Mesendoderm (in vitro differentiated cells): Measurements from ENCODE around the gene SULT1A1.

Experiments
- DNase-seq: peaks from one replicate; pipeline ENCODE4 v3.0.0; 2013
- H2AK5ac ChIP-seq: 2 replicates; pipeline ENCODE4 v1.6.1; 2013; ENCODE audit warnings: low read length, inconsistent platforms
- H2BK120ac ChIP-seq: 2 replicates; pipeline ENCODE4 v1.6.1; 2013; ENCODE audit warnings: low read depth, mild to moderate bottlenecking, low read length, moderate library complexity, mixed read lengths
- H2BK15ac ChIP-seq: replicated peaks from 2 replicates; pipeline ENCODE4 v1.6.1; 2013; ENCODE audit warnings: low read depth, mild to moderate bottlenecking, moderate library complexity
- H2BK5ac ChIP-seq: 2 replicates; pipeline ENCODE4 v1.6.1; 2013; ENCODE audit warnings: low read length, inconsistent platforms
- H3K18ac ChIP-seq: 2 replicates; pipeline ENCODE4 v1.6.1; 2013; ENCODE audit warnings: mild to moderate bottlenecking, low read length, mixed read lengths
- H3K23ac ChIP-seq: one replicate; pipeline ENCODE4 v1.6.1; 2013; ENCODE audit warnings: low read length
- H3K27ac ChIP-seq: 2 replicates; pipeline ENCODE4 v1.5.1; 2013; ENCODE audit warnings: low read depth, mild to moderate bottlenecking, inconsistent platforms, low read length, moderate library complexity
- H3K27me3 ChIP-seq: 2 replicates; pipeline ENCODE4 v1.6.1; 2013; ENCODE audit warnings: low read length, control low read depth, mild to moderate bottlenecking, inconsistent platforms; ENCODE audit not compliant: insufficient read depth, poor library complexity
- H3K36me3 ChIP-seq: 2 replicates; pipeline ENCODE4 v1.6.1; 2013; ENCODE audit warnings: low read length, inconsistent platforms; ENCODE audit not compliant: control insufficient read depth, insufficient read depth
- H3K4ac ChIP-seq: one replicate; pipeline ENCODE4 v1.6.1; 2013; ENCODE audit warnings: low read depth, mild to moderate bottlenecking, low read length, moderate library complexity
- H3K4me1 ChIP-seq: 2 replicates; pipeline ENCODE4 v1.6.1; 2013; ENCODE audit warnings: low read depth, low read length, inconsistent platforms; ENCODE audit not compliant: control insufficient read depth
- H3K4me2 ChIP-seq: 2 replicates; pipeline ENCODE4 v1.6.1; 2013; ENCODE audit warnings: low read length
- H3K4me3 ChIP-seq: 2 replicates; pipeline ENCODE4 v1.5.1; 2013; ENCODE audit warnings: mild to moderate bottlenecking, low read length
- H3K56ac ChIP-seq: one replicate; pipeline ENCODE4 v1.6.1; 2013; ENCODE audit warnings: low read length
- H3K79me1 ChIP-seq: 2 replicates; pipeline ENCODE4 v1.6.1; 2013; ENCODE audit warnings: low read length, inconsistent platforms
- H3K79me2 ChIP-seq: 2 replicates; pipeline ENCODE4 v1.6.1; 2013; ENCODE audit warnings: mild to moderate bottlenecking, low read length; ENCODE audit not compliant: control insufficient read depth, insufficient read depth
- H3K9ac ChIP-seq: 2 replicates; pipeline ENCODE4 v1.6.1; 2013; ENCODE audit warnings: low read length, inconsistent platforms
- H4K5ac ChIP-seq: one replicate; pipeline ENCODE4 v1.6.1; 2013; ENCODE audit warnings: low read length
- H4K8ac ChIP-seq: one replicate; pipeline ENCODE4 v1.6.1; 2013; ENCODE audit warnings: low read depth, mild to moderate bottlenecking, control low read depth, low read length, moderate library complexity
- WGBS: extraction: QIAGEN DNeasy Blood & Tissue Kit; methylation state at CpG from one replicate; pipeline ENCODE4 v1.1.7; 2013; ENCODE audit warnings: low lambda C conversion rate, missing lambda C conversion rate; ENCODE audit not compliant: insufficient coverage; ENCODE audit errors: extremely low coverage; 5-methylcytosine and 5-hydroxymethylcytosine counted together

The SULT1A1 gene

GRCh38 chr16:28607116-28607623 is 2.7 kb downstream of the SULT1A1 start:
- H2BK120ac ChIP-seq: no peak overlapping the region
- no peaks in the 10 kb centered on the region for H3K27me3 ChIP-seq
- DNase-seq: no peak
- H2BK5ac ChIP-seq: no peak overlapping the region
- H3K18ac ChIP-seq: no peak overlapping the region
- no peak overlapping the region for H4K5ac ChIP-seq
- H3K9ac ChIP-seq: no peak overlapping the region
- no peak overlapping the region for H4K8ac ChIP-seq
- H3K4me1 ChIP-seq: no peaks in the 10 kb centered on the region
- no peak overlapping the region for H2AK5ac ChIP-seq
- H3K79me2 ChIP-seq: no peaks in the 10 kb centered on the region
- H3K36me3 ChIP-seq: no peaks in the 10 kb centered on the region
- no peak overlapping the region for H3K4me2 ChIP-seq
- H3K56ac ChIP-seq: no peak overlapping the region
- no peak overlapping the region for H3K23ac ChIP-seq
- H3K4ac ChIP-seq: no peak overlapping the region
- H3K4me3 ChIP-seq: no peak overlapping the region
- H3K79me1 ChIP-seq: no peaks in the 10 kb centered on the region
- no CpG with 5 or more reads among the region's 9 CpGs for WGBS
- H3K27ac ChIP-seq: no peak overlapping the region
- no peak overlapping the region for H2BK15ac ChIP-seq

DNA sequence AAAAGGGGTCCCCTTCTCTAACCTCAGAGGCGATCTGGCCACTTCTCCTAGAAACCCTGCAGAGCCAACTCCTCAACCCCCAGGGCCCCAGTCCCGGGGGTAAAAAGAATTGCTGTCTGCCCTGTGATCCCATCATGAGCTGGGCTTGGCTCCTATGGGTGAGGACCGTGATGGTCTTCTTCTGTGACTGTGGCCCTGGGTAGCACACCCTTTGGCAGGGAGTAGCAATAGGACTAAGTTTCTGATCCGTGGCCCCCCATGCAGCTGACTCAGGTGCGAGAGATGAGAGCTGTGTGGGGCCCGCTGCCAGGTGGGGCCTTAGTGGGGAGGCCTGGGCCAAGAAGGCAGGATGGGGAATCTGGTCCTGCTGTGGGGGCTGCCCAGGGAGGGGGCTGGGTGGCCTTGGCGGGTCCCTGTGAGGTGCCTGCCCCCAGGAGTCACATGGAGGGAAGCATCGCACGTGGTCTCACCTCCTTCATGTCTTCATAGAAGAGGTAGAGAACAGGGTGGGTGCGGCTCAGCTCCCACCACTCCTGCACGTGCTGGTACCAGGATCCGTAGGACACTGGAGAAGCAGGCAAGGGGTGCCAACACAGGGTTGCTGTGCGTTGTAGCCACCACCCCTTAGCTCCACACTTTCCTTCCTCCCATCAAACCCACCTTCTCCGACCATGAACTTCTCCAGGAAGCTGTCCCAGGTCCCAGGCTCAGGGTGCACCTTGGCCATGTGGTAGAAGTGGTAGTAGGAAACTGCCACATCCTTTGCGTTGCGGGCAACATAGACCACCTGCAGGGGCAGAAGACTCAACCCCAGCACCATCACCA is 3.3 kb downstream of the SULT1A1 start:
- Histone ChIP-seq H3K9ac (no peak overlapping the region), H3K36me3 (no peaks in the 10 kb centered on the region), H4K5ac (no peak overlapping the region), H3K4ac (no peak overlapping the region), H2AK5ac (no peak overlapping the region), H3K27me3 (no peaks in the 10 kb centered on the region), H3K79me1 (no peaks in the 10 kb centered on the region), H3K56ac (no peak overlapping the region), H3K4me2 (no peak overlapping the region), H3K18ac (no peak overlapping the region), H2BK120ac (no peak overlapping the region), H3K4me1 (no peaks in the 10 kb centered on the region), H3K79me2 (no peaks in the 10 kb centered on the region), H3K27ac (no peak overlapping the region), H2BK15ac (no peak overlapping the region), H4K8ac (no peak overlapping the region), H3K4me3 (no peak overlapping the region), H2BK5ac (no peak overlapping the region), H3K23ac (no peak overlapping the region)
- no CpG with 5 or more reads among the region's 16 CpGs for WGBS
- DNase-seq: no peak

DNA sequence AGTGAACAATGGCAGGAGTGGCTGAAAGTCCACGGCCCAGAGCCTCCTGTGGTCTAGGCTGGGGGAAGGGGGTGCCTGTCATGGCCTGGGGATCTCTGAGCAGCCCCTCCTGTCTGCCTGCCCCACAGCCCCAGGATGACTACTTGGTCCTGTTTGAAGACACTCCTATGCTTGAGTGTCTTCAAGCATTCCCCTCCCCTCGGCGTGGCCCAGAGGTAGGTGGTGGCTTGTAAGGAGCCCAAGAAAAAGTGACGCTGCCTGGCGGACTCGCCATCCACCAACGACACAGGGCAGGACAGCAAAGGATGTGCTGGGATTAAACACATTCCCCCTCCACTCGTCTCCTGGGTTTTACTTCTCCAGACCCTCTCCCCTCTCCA is 5.7 kb downstream of the SULT1A1 start:
- Histone ChIP-seq H3K27me3 (no peaks in the 10 kb centered on the region), H3K18ac (no peak overlapping the region), H3K23ac (no peak overlapping the region), H4K5ac (no peak overlapping the region), H3K56ac (no peak overlapping the region), H3K4ac (no peak overlapping the region), H2BK120ac (no peak overlapping the region), H3K36me3 (no peaks in the 10 kb centered on the region), H3K79me2 (no peaks in the 10 kb centered on the region), H3K9ac (no peak overlapping the region), H2AK5ac (no peak overlapping the region), H3K27ac (no peak overlapping the region), H2BK15ac (no peak overlapping the region), H3K79me1 (no peaks in the 10 kb centered on the region), H3K4me2 (no peak overlapping the region), H3K4me3 (no peak overlapping the region), H3K4me1 (no peaks in the 10 kb centered on the region), H2BK5ac (no peak overlapping the region), H4K8ac (no peak overlapping the region)
- WGBS: no CpG with 5 or more reads among the region's 8 CpGs
- no peak for DNase-seq

GRCh38 chr16:28603381-28604185 is 6.3 kb downstream of the SULT1A1 start:
- no peak overlapping the region for H3K4ac ChIP-seq
- no peak overlapping the region for H3K27ac ChIP-seq
- no peak overlapping the region for H2BK120ac ChIP-seq
- no peaks in the 10 kb centered on the region for H3K4me1 ChIP-seq
- H3K18ac ChIP-seq: no peak overlapping the region
- no peak overlapping the region for H3K56ac ChIP-seq
- no peak overlapping the region for H2BK5ac ChIP-seq
- WGBS: no CpG with 5 or more reads among the region's 11 CpGs
- no peaks in the 10 kb centered on the region for H3K79me1 ChIP-seq
- H4K8ac ChIP-seq: no peak overlapping the region
- no peak overlapping the region for H2BK15ac ChIP-seq
- H4K5ac ChIP-seq: no peak overlapping the region
- H3K9ac ChIP-seq: no peak overlapping the region
- no peak overlapping the region for H3K4me3 ChIP-seq
- no peak overlapping the region for H3K4me2 ChIP-seq
- no peak overlapping the region for H3K23ac ChIP-seq
- no peaks in the 10 kb centered on the region for H3K79me2 ChIP-seq
- H2AK5ac ChIP-seq: no peak overlapping the region
- no peaks in the 10 kb centered on the region for H3K27me3 ChIP-seq
- no peaks in the 10 kb centered on the region for H3K36me3 ChIP-seq
- no peak for DNase-seq

DNA sequence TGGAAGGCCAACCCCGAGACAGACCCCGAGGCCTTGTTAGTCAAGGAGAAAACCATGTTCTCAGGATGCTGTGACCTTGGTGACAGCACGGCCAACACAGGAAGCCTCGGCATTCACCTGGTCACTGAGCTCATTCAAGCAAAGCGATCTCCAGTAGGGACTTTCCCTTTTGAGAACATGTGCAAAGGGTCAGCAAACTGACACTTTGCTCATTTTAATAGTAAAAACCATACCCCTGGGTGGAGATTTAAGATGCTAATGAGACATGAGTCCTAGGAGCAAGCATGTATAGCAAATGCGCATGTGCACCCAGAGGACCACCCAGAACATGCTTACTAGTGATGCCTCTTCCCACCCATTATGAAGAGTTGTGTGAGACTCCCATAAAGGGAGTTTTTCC is 7.3 kb downstream of the SULT1A1 start:
- Histone ChIP-seq H3K4me1 (peaks cover 3% of the 10 kb centered on the region), H3K27me3 (no peaks in the 10 kb centered on the region), H2BK5ac (no peak overlapping the region), H3K27ac (no peak overlapping the region), H4K5ac (no peak overlapping the region), H3K36me3 (no peaks in the 10 kb centered on the region), H2BK120ac (no peak overlapping the region), H3K4me3 (no peak overlapping the region), H3K4ac (no peak overlapping the region), H3K79me1 (no peaks in the 10 kb centered on the region), H2BK15ac (no peak overlapping the region), H3K79me2 (no peaks in the 10 kb centered on the region), H3K23ac (no peak overlapping the region), H3K4me2 (no peak overlapping the region), H3K18ac (no peak overlapping the region), H4K8ac (no peak overlapping the region), H2AK5ac (no peak overlapping the region), H3K9ac (no peak overlapping the region), H3K56ac (no peak overlapping the region)
- DNase-seq: no peak
- WGBS: no CpG with 5 or more reads among the region's 6 CpGs
